Measurements from ENCODE around the gene DNAH17. TPM values are rescaled to one million over a fixed set of nuclear protein-coding genes. Genes with fewer than 3 reads are reported as not detected.

The DNAH17 gene
- total RNA-seq, 1 experiment from 2014 or later: 0.69 TPM

DNA sequence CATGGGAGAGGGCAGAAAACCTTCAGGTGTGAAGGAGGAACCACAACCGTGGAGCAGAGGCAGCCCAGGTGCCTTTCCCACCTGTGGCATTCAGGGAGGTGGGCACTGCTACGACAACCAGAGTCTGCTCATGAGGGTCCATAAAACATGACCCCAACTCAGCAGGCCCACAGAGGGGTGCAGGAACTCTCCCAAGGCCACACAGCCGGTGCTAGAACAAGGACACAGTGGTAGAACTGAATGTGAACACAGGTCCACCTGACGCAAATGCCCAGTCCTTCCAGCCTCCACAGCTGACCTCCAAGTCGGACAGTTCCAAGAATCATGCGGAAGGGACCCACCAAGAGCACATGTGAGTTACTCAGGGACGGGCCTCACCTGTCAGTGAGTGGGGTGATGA lies 76.4 kb downstream of the DNAH17 start:
- Histone ChIP-seq H4K20me1 (ENCODE audit: insufficient read depth) (no peaks in the 10 kb centered on the region), H2AFZ (ENCODE audit: low read depth, low read length, poor library complexity, severe bottlenecking) (no peak overlapping the region), H3K9ac (ENCODE audit: low read length) (no peak overlapping the region), H3K9me3 (ENCODE audit: control insufficient read depth in 1 of 2, insufficient read depth in 1 of 2, low read depth in 1 of 2, low read length in 2 of 2) (no peaks in the 10 kb centered on the region), H3K27ac (ENCODE audit: low read depth, low read length) (no peak overlapping the region), H3K4me2 (ENCODE audit: low read length) (no peak overlapping the region), H3K27me3 (ENCODE audit: insufficient read depth, low read length) (no peaks in the 10 kb centered on the region), H3K4me1 (ENCODE audit: control insufficient read depth in 1 of 2, insufficient read depth in 2 of 2, low read length in 2 of 2) (no peaks in the 10 kb centered on the region), H3K9me2 (ENCODE audit: insufficient read depth) (no peaks in the 10 kb centered on the region), H3K4me3 (replicated peaks in 1 of 2; ENCODE audit: low read depth in 1 of 2, low read length in 2 of 2) (no peak overlapping the region), H3K36me3 (ENCODE audit: control insufficient read depth in 1 of 2, insufficient read depth in 2 of 2, low read length in 2 of 2) (no peaks in the 10 kb centered on the region), H3K79me2 (ENCODE audit: insufficient read depth, low read length) (no peaks in the 10 kb centered on the region)
- DNase-seq (ENCODE audit: low read depth, low spot score) (no peak), ATAC-seq (no peak)
- ChIA-PET POLR2A (no interaction called here), CTCF (interaction anchor here (1.3 kb wide), 1 partner anchor 207 kb away, joined by 3 read pairs; no protein-coding TSS in a partner anchor), RAD21 (ENCODE audit: low non-redundant PET in 1 of 2, low total read pairs in 2 of 2, uncharacterized antibody in 2 of 2, unreplicated experiment in 2 of 2) (no interaction called here)
- no peak for TF ChIP-seq SIN3A (IDR thresholded peaks at IDR 0.05; ENCODE audit: low read depth)
- TF ChIP-seq, protein P1, sequence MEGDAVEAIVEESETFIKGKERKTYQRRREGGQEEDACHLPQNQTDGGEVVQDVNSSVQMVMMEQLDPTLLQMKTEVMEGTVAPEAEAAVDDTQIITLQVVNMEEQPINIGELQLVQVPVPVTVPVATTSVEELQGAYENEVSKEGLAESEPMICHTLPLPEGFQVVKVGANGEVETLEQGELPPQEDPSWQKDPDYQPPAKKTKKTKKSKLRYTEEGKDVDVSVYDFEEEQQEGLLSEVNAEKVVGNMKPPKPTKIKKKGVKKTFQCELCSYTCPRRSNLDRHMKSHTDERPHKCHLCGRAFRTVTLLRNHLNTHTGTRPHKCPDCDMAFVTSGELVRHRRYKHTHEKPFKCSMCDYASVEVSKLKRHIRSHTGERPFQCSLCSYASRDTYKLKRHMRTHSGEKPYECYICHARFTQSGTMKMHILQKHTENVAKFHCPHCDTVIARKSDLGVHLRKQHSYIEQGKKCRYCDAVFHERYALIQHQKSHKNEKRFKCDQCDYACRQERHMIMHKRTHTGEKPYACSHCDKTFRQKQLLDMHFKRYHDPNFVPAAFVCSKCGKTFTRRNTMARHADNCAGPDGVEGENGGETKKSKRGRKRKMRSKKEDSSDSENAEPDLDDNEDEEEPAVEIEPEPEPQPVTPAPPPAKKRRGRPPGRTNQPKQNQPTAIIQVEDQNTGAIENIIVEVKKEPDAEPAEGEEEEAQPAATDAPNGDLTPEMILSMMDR (IDR thresholded peaks at IDR 0.05 in 2 of 3, conservative IDR thresholded peaks at IDR 0.05 in 1 of 3; ENCODE audit: borderline replicate concordance in 1 of 3, insufficient read depth in 1 of 3, low read depth in 2 of 3, low read length in 2 of 3): no peak
- TF ChIP-seq EZH2phosphoT487 (IDR thresholded peaks at IDR 0.05; ENCODE audit: borderline replicate concordance): no peak
- TF ChIP-seq, protein P2, sequence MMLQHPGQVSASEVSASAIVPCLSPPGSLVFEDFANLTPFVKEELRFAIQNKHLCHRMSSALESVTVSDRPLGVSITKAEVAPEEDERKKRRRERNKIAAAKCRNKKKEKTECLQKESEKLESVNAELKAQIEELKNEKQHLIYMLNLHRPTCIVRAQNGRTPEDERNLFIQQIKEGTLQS (IDR thresholded peaks at IDR 0.05): no peak
- TF ChIP-seq EZH2 (IDR thresholded peaks at IDR 0.05): no peak
- no peak for TF ChIP-seq SP1 (IDR thresholded peaks at IDR 0.05; ENCODE audit: low read depth)
- TF ChIP-seq TCF7L2 (IDR thresholded peaks at IDR 0.05; ENCODE audit: borderline replicate concordance, extremely low read depth, insufficient read depth, insufficient read length): no peak
- no peak for TF ChIP-seq SRF (IDR thresholded peaks at IDR 0.05; ENCODE audit: low read depth)
- TF ChIP-seq EGR1 (IDR thresholded peaks at IDR 0.05; ENCODE audit: low read depth): no peak
- TF ChIP-seq, protein P3, sequence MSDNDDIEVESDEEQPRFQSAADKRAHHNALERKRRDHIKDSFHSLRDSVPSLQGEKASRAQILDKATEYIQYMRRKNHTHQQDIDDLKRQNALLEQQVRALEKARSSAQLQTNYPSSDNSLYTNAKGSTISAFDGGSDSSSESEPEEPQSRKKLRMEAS (IDR thresholded peaks at IDR 0.05): no peak
- no peak for TF ChIP-seq ZFX (IDR thresholded peaks at IDR 0.05)
- no peak for TF ChIP-seq ELF1 (IDR thresholded peaks at IDR 0.05; ENCODE audit: borderline replicate concordance, low read depth)
- no peak for TF ChIP-seq CEBPB (IDR thresholded peaks at IDR 0.05; ENCODE audit: low read depth)
- no peak for TF ChIP-seq YY1 (IDR thresholded peaks at IDR 0.05; ENCODE audit: extremely low read depth, insufficient replicate concordance, low read depth, low read length)
- TF ChIP-seq JUND (IDR thresholded peaks at IDR 0.05): no peak
- no peak for TF ChIP-seq ZNF274 (IDR thresholded peaks at IDR 0.05; ENCODE audit: low read depth, low read length)
- TF ChIP-seq, protein P4, sequence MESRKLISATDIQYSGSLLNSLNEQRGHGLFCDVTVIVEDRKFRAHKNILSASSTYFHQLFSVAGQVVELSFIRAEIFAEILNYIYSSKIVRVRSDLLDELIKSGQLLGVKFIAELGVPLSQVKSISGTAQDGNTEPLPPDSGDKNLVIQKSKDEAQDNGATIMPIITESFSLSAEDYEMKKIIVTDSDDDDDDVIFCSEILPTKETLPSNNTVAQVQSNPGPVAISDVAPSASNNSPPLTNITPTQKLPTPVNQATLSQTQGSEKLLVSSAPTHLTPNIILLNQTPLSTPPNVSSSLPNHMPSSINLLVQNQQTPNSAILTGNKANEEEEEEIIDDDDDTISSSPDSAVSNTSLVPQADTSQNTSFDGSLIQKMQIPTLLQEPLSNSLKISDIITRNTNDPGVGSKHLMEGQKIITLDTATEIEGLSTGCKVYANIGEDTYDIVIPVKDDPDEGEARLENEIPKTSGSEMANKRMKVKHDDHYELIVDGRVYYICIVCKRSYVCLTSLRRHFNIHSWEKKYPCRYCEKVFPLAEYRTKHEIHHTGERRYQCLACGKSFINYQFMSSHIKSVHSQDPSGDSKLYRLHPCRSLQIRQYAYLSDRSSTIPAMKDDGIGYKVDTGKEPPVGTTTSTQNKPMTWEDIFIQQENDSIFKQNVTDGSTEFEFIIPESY (IDR thresholded peaks at IDR 0.05; ENCODE audit: extremely low read depth, insufficient replicate concordance, low read length): no peak
- TF ChIP-seq POLR2A (IDR thresholded peaks at IDR 0.05; ENCODE audit: borderline replicate concordance, extremely low read depth, insufficient read depth, insufficient read length): no peak
- intact Hi-C loops (cut with micrococcal nuclease): no loop called here
- BruUV-seq (replicated peaks): no TSS peak

All from HCT116 (cell line).